Measurements from ENCODE around the gene CD1C.

GRCh38 chr1:158259117-158259516, 30.6 kb upstream of the CD1C start:
- TF ChIP-seq CTCF (IDR thresholded peaks at IDR 0.05; ENCODE audit: poor library complexity) (no peak), EZH2 (IDR thresholded peaks at IDR 0.05; ENCODE audit: borderline replicate concordance) (no peak)

Data from hepatocyte (in vitro differentiated cells).